Measurements from ENCODE around the gene NOP14. TPM values are rescaled to one million over a fixed set of nuclear protein-coding genes. Genes with fewer than 3 reads are reported as not detected.
A peak's percentile ranks its signal among the peaks of the same experiment; 100 is the strongest.

Gene NOP14
- total RNA-seq, 2 experiments from 2014 or later = 21.8 TPM

DNA sequence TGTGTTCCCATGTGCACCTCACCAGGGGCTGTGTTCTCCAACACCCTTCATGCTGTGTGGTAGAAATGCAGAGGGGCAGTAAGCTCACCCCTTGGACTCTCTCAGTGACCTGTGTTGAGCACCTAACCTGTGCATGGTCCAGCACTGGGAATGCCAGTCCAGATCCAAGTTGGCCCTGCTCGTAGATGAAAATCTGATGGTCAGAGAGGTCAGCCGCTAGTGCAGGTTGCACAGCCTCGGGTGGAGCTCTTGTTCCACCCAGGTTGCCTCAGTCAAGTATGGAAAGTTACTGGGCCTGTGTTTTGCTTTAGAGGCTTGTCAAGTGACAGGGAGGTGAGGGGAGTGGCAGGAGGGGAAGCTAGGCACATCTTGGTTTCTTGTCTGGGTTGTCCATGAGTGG, 51.3 kb downstream of the NOP14 start:
- ChIA-PET POLR2A (no interaction called here), CTCF (no interaction called here)
- Histone ChIP-seq H3K9me3 (ENCODE audit: control insufficient read depth in 1 of 2, insufficient read depth in 1 of 2, low read length in 2 of 2) (no peaks in the 10 kb centered on the region), H3K4me1 (ENCODE audit: insufficient read depth, low read length) (peaks cover 16% of the 10 kb centered on the region), H3K4me3 (ENCODE audit: low read length) (no peak overlapping the region), H3K27me3 (ENCODE audit: control insufficient read depth in 1 of 2, insufficient read depth in 2 of 2, low read length in 2 of 2) (no peaks in the 10 kb centered on the region), H3K36me3 (ENCODE audit: insufficient read depth, low read length) (peaks cover 80% of the 10 kb centered on the region), H3K27ac (ENCODE audit: low read depth in 1 of 2, low read length in 2 of 2) (no peak overlapping the region)
- H3K27me3 Mint-ChIP-seq = no peaks in the 10 kb centered on the region
- TF ChIP-seq, protein P1, sequence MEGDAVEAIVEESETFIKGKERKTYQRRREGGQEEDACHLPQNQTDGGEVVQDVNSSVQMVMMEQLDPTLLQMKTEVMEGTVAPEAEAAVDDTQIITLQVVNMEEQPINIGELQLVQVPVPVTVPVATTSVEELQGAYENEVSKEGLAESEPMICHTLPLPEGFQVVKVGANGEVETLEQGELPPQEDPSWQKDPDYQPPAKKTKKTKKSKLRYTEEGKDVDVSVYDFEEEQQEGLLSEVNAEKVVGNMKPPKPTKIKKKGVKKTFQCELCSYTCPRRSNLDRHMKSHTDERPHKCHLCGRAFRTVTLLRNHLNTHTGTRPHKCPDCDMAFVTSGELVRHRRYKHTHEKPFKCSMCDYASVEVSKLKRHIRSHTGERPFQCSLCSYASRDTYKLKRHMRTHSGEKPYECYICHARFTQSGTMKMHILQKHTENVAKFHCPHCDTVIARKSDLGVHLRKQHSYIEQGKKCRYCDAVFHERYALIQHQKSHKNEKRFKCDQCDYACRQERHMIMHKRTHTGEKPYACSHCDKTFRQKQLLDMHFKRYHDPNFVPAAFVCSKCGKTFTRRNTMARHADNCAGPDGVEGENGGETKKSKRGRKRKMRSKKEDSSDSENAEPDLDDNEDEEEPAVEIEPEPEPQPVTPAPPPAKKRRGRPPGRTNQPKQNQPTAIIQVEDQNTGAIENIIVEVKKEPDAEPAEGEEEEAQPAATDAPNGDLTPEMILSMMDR (IDR thresholded peaks at IDR 0.05) = no peak
- H3K9me3 Mint-ChIP-seq = no peaks in the 10 kb centered on the region
- H3K36me3 Mint-ChIP-seq (ENCODE audit: low read depth) = peaks cover 83% of the 10 kb centered on the region
- intact Hi-C loops (cut with DNase I, micrococcal nuclease) = no loop called here
- H3K4me3 Mint-ChIP-seq = no peak overlapping the region
- ATAC-seq (ENCODE audit: poor library complexity) (no peak), DNase-seq (no peak)
- no peak overlapping the region for H3K27ac Mint-ChIP-seq
- peaks cover 7% of the 10 kb centered on the region for H3K4me1 Mint-ChIP-seq (ENCODE audit: low read depth)

DNA sequence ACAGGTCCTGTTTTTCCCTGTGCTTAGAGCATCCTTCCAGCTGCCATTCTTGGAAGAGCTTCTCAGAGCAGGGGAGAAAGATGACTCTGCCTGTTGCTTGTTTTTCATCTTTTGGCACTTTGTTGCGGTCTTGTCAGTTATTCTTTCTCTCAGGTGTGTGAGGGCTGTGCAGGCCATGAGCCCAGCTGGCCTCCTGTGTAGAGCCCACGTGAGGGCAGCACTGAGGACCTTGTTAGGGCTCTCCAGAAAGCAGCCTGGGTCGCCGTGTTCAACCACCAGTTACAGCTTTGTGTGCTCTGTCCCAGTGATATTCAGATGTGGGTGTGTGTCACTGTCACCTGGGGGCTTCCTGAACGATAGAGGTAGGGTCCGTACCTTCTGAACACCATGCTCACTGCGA, 52.8 kb downstream of the NOP14 start:
- Histone ChIP-seq H3K4me1 (ENCODE audit: insufficient read depth, low read length) (peaks cover 28% of the 10 kb centered on the region), H3K27me3 (ENCODE audit: control insufficient read depth in 1 of 2, insufficient read depth in 2 of 2, low read length in 2 of 2) (no peaks in the 10 kb centered on the region), H3K9me3 (ENCODE audit: control insufficient read depth in 1 of 2, insufficient read depth in 1 of 2, low read length in 2 of 2) (no peaks in the 10 kb centered on the region), H3K4me3 (ENCODE audit: low read length) (no peak overlapping the region), H3K27ac (ENCODE audit: low read depth in 1 of 2, low read length in 2 of 2) (no peak overlapping the region), H3K36me3 (ENCODE audit: insufficient read depth, low read length) (peaks cover 79% of the 10 kb centered on the region)
- Mint-ChIP-seq H3K27me3 (no peaks in the 10 kb centered on the region), H3K4me1 (ENCODE audit: low read depth) (peaks cover 18% of the 10 kb centered on the region), H3K9me3 (no peaks in the 10 kb centered on the region), H3K27ac (peak overlapping the region; percentile 44), H3K36me3 (ENCODE audit: low read depth) (peaks cover 86% of the 10 kb centered on the region), H3K4me3 (no peak overlapping the region)
- intact Hi-C loops (cut with DNase I, micrococcal nuclease) = no loop called here
- DNase-seq (no peak), ATAC-seq (ENCODE audit: poor library complexity) (no peak)
- POLR2A ChIA-PET = no interaction called here
- TF ChIP-seq, protein P1 (IDR thresholded peaks at IDR 0.05) = no peak
- CTCF ChIA-PET = no interaction called here

DNA sequence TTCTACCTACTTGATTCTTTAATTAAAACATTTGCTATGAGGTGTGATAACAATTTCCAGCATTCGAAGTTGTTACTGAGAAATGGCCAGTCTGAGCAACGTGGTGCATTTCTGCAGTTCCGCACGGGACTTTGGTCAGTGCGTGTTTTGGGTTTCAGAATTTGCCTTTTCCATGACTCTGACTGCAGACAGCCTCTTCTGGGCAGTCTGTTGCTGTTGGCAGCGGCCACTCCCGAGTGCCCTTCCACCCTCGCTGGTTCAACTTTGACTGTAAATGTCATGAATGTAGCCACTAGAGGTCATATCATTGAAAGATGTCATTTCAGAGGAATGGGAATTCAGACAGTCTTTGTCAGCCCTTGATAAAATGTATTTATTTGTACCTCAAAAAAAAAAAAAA, 53.6 kb downstream of the NOP14 start:
- POLR2A ChIA-PET = no interaction called here
- H3K4me3 ChIP-seq (ENCODE audit: low read length) = no peak overlapping the region
- ATAC-seq (ENCODE audit: poor library complexity) = no peak

More for the DNA sequence above, 53.6 kb downstream of the NOP14 start:
- CTCF ChIA-PET = no interaction called here
- Mint-ChIP-seq H3K27ac (no peak overlapping the region), H3K36me3 (ENCODE audit: low read depth) (peaks cover 85% of the 10 kb centered on the region), H3K4me3 (no peak overlapping the region), H3K27me3 (no peaks in the 10 kb centered on the region), H3K4me1 (ENCODE audit: low read depth) (peaks cover 21% of the 10 kb centered on the region), H3K9me3 (no peaks in the 10 kb centered on the region)
- TF ChIP-seq, protein P1 (IDR thresholded peaks at IDR 0.05) = no peak
- peaks cover 28% of the 10 kb centered on the region for H3K4me1 ChIP-seq (ENCODE audit: insufficient read depth, low read length)
- intact Hi-C loops (cut with DNase I, micrococcal nuclease) = loop anchor here in 1 of 2 experiments (5.0 kb wide), 1 partner anchor 57 kb away; no protein-coding TSS in a partner anchor
- H3K36me3 ChIP-seq (ENCODE audit: insufficient read depth, low read length) = peaks cover 82% of the 10 kb centered on the region
- no peaks in the 10 kb centered on the region for H3K27me3 ChIP-seq (ENCODE audit: control insufficient read depth in 1 of 2, insufficient read depth in 2 of 2, low read length in 2 of 2)
- H3K9me3 ChIP-seq (ENCODE audit: control insufficient read depth in 1 of 2, insufficient read depth in 1 of 2, low read length in 2 of 2) = no peaks in the 10 kb centered on the region
- no peak overlapping the region for H3K27ac ChIP-seq (ENCODE audit: low read depth in 1 of 2, low read length in 2 of 2)
- DNase-seq = no peak

Data from CD4-positive, alpha-beta T cell (primary cell).